Ovary (tissue), 9 donors: ENCODE results near the gene GULP1. TPM values are rescaled to one million over a fixed set of nuclear protein-coding genes. Genes with fewer than 3 reads are reported as not detected.

Experiments used
- DNase-seq, 5 donors: peaks; one replicate each; pipeline ENCODE4 v3.0.0-alpha.2; 2019 to 2020
- H3K27ac ChIP-seq, 2 donors: fragments of 200-600 bp; one replicate each; pipeline versions ENCODE4 v1.5.1 to v1.8.0; 2019 to 2022
- H3K27me3 ChIP-seq: fragments of 200-600 bp; one replicate; pipeline ENCODE4 v1.8.0; 2022
- H3K36me3 ChIP-seq: fragments of 200-600 bp; sonication (generic); one replicate; pipeline ENCODE4 v1.5.1; 2019
- H3K4me1 ChIP-seq: one replicate; pipeline ENCODE4 v1.8.1; 2013; ENCODE audit warnings: mild to moderate bottlenecking, moderate library complexity; ENCODE audit not compliant: insufficient read depth
- H3K4me3 ChIP-seq: fragments of 200-600 bp; sonication (generic); one replicate; pipeline ENCODE4 v1.5.1; 2017
- H3K9me3 ChIP-seq, 2 donors: fragments of 200-600 bp in 1 of 2; sonication (generic) in 1 of 2; one replicate each; pipeline versions ENCODE4 v1.5.1 to v1.8.1; 2013 to 2019; ENCODE audit warnings: mild to moderate bottlenecking in 1 of 2, moderate library complexity in 1 of 2
- EP300 ChIP-seq: sonication (generic); formaldehyde crosslinking; IDR thresholded peaks from one replicate; pipeline ENCODE4 v1.6.1; 2017; ENCODE audit warnings: antibody characterized with exemption
- POLR2A ChIP-seq: fragments of 450-650 bp; IDR thresholded peaks from one replicate; pipeline ENCODE4 v1.6.1; 2017; ENCODE audit warnings: antibody characterized with exemption, mild to moderate bottlenecking, moderate library complexity
- WGBS, 3 donors: extraction: QIAGEN DNeasy Blood & Tissue Kit in 1 of 3; methylation state at CpG; one replicate each; pipeline versions ENCODE4 v1.1.5 to v1.1.7; 2013 to 2017; 5-methylcytosine and 5-hydroxymethylcytosine counted together
- intact Hi-C, 4 donors: fragments of 100-400 bp; cut with DNase I; formaldehyde crosslinking; loops; one replicate each; pipeline versions ENCODE4 v1.11.0 to v1.15.1; 2022 to 2023
- polyA plus RNA-seq, 2 donors: library from polyadenylated mRNA; stranded (reverse); fragments of 200-250 nt in 1 of 2; fragments of 350-450 nt in 1 of 2; fragmentation: Illumina TruSeq in 1 of 2; extraction: RNeasy Lipid Tissue Mini Kit (QIAGEN cat#74804) in 1 of 2; gene quantifications; one replicate each; pipeline ENCODE4 v1.2.3, GENCODE V29; 2013 to 2014
- total RNA-seq, 7 donors: library from RNA; depleted of rRNA in 2 of 7; stranded (reverse); fragments of >200 nt in 2 of 7; fragmentation: NEBNext Ultra II Directional in 3 of 7; extraction: Animal tissue kit (Norgen Biotek cat#: 25700) in 3 of 7; gene quantifications; one replicate each; pipeline versions ENCODE4 v1.1.0 to v1.2.4, GENCODE V29; 2016 to 2023
- TF ChIP-seq, protein P1 (sequence below), 3 donors: fragments of 450-650 bp in 2 of 3; fragments of 200-600 bp in 1 of 3; IDR thresholded peaks; one replicate each; pipeline versions ENCODE4 v1.5.1 to v1.8.0; 2016 to 2022; ENCODE audit warnings: antibody characterized with exemption in 3 of 3, mild to moderate bottlenecking in 1 of 3
- donor health status: DM: no; HTN: no; CAD: no; lungs with moderate emphysema.
- donor health status: DM: no; HTN: no; CAD: no.
- donor health status: Bipolar disorder and iron deficiency.
- donor health status: DM: yes; HTN: yes; CAD: no.
- donor health status: DM: no; HTN: no; CAD: no.
- donor health status: DM: yes; HTN: yes; CAD: no.

Gene GULP1
- total and polyA plus RNA-seq, 9 donors, result 22.3 to 57.7 (median 42.9) TPM

DNA sequence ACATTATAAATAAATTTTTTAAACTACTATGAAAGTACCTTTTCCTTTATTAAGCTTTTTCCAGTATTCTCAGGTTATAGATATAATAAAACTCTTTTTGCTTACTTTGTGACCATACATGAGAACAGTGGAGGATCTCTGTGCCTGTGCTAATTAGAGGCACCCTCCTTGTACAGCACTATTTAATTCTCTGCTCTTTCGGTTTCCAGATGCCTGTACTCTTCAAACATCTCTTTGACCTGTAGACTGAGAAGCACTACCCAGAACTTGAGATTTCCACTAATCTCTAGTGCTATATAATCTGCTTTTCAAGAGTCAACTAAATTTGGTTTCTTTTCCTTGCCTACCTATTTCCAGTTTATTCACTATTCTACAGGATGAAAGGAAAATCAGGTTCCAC lies 131.1 kb downstream of the GULP1 start:
- TF ChIP-seq, protein P1, sequence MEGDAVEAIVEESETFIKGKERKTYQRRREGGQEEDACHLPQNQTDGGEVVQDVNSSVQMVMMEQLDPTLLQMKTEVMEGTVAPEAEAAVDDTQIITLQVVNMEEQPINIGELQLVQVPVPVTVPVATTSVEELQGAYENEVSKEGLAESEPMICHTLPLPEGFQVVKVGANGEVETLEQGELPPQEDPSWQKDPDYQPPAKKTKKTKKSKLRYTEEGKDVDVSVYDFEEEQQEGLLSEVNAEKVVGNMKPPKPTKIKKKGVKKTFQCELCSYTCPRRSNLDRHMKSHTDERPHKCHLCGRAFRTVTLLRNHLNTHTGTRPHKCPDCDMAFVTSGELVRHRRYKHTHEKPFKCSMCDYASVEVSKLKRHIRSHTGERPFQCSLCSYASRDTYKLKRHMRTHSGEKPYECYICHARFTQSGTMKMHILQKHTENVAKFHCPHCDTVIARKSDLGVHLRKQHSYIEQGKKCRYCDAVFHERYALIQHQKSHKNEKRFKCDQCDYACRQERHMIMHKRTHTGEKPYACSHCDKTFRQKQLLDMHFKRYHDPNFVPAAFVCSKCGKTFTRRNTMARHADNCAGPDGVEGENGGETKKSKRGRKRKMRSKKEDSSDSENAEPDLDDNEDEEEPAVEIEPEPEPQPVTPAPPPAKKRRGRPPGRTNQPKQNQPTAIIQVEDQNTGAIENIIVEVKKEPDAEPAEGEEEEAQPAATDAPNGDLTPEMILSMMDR (IDR thresholded peaks at IDR 0.05), result no peak
- TF ChIP-seq POLR2A, result no peak
- TF ChIP-seq EP300, result no peak
- WGBS, 3 donors, result 84 to 91% (median 90%) methylated on average over 1 of the region's 1 CpG
- no peaks in the 10 kb centered on the region for H3K36me3 ChIP-seq
- H3K4me1 ChIP-seq, result no peaks in the 10 kb centered on the region
- H3K4me3 ChIP-seq, result no peak overlapping the region
- H3K9me3 ChIP-seq, result no peaks in the 10 kb centered on the region
- DNase-seq, result no peak
- H3K27me3 ChIP-seq, result no peaks in the 10 kb centered on the region
- H3K27ac ChIP-seq, result no peak overlapping the region
- intact Hi-C loops, result no loop called here

DNA sequence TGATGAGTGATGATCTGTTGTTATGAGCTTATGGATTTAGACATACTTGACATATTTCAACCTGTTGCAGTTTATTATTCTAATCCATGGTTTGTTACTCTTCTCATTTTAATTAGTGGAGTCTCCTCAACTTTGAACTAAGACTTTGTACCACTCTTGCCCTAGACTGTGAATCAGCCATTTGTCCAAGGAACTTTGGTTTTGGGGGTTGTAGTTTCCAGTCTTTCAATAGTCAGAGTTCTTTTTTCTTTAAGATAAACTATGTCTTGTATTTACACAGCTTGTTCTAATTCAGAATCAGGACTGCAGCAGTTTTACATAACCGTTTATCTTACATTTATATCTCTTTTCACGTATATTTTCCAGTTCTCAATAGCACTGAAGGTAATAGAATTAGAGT lies 133.6 kb downstream of the GULP1 start:
- TF ChIP-seq POLR2A (no peak), EP300 (no peak)
- TF ChIP-seq, protein P1 (IDR thresholded peaks at IDR 0.05), result no peak
- DNase-seq, result no peak
- Histone ChIP-seq H3K4me1 (peaks cover 2% of the 10 kb centered on the region), H3K36me3 (no peaks in the 10 kb centered on the region), H3K27me3 (no peaks in the 10 kb centered on the region), H3K27ac (no peak overlapping the region), H3K4me3 (no peak overlapping the region), H3K9me3 (no peaks in the 10 kb centered on the region)
- intact Hi-C loops, result no loop called here
- WGBS, 3 donors, result 86 to 93% (median 87%) methylated on average over 2 of the region's 2 CpGs

DNA sequence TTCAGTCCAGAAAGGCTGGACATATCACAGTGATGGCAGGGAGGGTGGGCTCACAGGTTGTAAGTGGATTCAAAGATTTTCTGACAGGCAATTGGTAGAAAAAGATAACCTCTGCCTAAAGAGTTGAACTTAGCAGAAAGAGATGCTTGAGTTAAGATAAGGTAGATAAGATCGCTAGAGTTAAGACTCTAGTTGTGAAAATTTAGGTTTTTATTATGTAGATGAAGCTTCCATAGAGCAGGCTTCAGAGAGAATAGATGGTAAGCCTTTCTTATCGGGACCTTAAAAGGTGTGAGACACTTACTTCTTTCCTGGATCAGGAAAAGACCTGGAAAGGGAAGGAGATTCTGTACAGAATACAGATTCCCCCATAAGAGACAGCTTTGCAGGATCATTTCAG lies 134.4 kb downstream of the GULP1 start:
- TF ChIP-seq, protein P1 (IDR thresholded peaks at IDR 0.05), result no peak
- no peak for TF ChIP-seq EP300

DNA sequence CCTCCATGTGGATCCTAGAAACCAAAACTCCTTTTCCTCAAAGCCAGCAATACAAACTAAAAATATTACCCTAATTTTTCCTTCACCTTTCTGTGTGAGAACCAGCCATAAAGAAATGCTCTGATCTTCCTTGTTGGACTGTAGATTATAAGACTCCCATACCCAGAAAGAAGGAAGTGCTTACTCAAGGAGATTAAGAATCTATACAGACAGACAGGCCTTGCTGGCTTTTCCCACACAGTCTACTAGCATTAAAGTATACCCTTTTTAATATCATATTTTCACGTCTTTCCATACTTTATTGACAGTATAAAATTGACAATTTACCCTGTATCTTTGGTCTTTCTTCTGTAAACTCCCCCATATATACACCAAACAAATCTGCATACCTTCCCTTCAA lies 139.0 kb downstream of the GULP1 start:
- no peak for DNase-seq
- Histone ChIP-seq H3K27ac (no peak overlapping the region), H3K9me3 (no peaks in the 10 kb centered on the region), H3K4me3 (no peak overlapping the region), H3K4me1 (peaks cover 2% of the 10 kb centered on the region), H3K27me3 (no peaks in the 10 kb centered on the region), H3K36me3 (no peaks in the 10 kb centered on the region)
- 98 to 100% (median 100%) methylated on average over 1 of the region's 1 CpG for whole genome bisulfite sequencing, 3 donors
- intact Hi-C loops, result no loop called here
- no peak for TF ChIP-seq EP300
- TF ChIP-seq POLR2A, result no peak
- TF ChIP-seq, protein P1 (IDR thresholded peaks at IDR 0.05), result no peak

More for the DNA sequence above, 134.4 kb downstream of the GULP1 start:
- Histone ChIP-seq H3K4me3 (no peak overlapping the region), H3K9me3 (no peaks in the 10 kb centered on the region), H3K27me3 (no peaks in the 10 kb centered on the region), H3K36me3 (no peaks in the 10 kb centered on the region), H3K4me1 (peaks cover 2% of the 10 kb centered on the region), H3K27ac (no peak overlapping the region)
- no peak for DNase-seq
- WGBS, 3 donors, result 37 to 82% (median 72%) methylated on average over 2 of the region's 2 CpGs
- intact Hi-C loops, result no loop called here

DNA sequence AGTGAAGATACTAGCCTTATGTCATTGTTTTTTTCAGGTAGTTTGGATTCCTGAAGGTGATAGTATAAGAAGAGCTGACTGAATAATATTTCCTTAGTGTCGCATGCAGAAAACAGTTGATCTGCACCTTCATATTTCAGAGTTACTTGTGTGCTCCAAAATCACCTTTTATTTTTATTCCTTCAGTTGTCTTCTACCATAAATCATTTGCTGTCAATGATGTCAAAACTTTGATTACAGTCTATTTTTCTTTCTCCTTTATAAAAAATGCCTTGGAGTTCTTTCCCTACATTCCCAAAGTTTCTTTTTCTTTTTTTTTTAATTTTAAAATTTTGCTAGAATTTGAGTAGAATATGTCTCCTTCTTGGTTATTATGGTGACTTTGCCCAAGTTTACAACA lies 142.3 kb downstream of the GULP1 start:
- H3K36me3 ChIP-seq, result no peaks in the 10 kb centered on the region
- TF ChIP-seq EP300 (no peak), POLR2A (no peak)
- TF ChIP-seq, protein P1 (IDR thresholded peaks at IDR 0.05), result no peak
- intact Hi-C loops, result no loop called here
- no peaks in the 10 kb centered on the region for H3K9me3 ChIP-seq
- WGBS, 3 donors, result 98 to 100% (median 98%) methylated on average over 1 of the region's 1 CpG
- no peak for DNase-seq
- no peak overlapping the region for H3K27ac ChIP-seq
- H3K4me3 ChIP-seq, result no peak overlapping the region
- no peaks in the 10 kb centered on the region for H3K27me3 ChIP-seq
- peaks cover under 1% of the 10 kb centered on the region for H3K4me1 ChIP-seq
